Mammary epithelial cell (primary cell): ENCODE results near the gene MMP24.

Experiments
- EZH2 ChIP-seq: IDR thresholded peaks from 2 replicates; pipeline ENCODE4 v1.6.1; 2012; ENCODE audit warnings: low read length, inconsistent platforms, borderline replicate concordance
- TF ChIP-seq, protein P1 (sequence below), 2 donors: IDR thresholded peaks in 1 of 2; conservative IDR thresholded peaks in 1 of 2; 2 replicates each; pipeline ENCODE4 v1.5.1; 2011 to 2012; ENCODE audit warnings: inconsistent platforms in 2 of 2, low read length in 2 of 2, mild to moderate bottlenecking in 2 of 2, control low read depth in 1 of 2, low read depth in 1 of 2; ENCODE audit not compliant: insufficient read depth in 1 of 2; ENCODE audit errors: extremely low read depth in 1 of 2

DNA sequence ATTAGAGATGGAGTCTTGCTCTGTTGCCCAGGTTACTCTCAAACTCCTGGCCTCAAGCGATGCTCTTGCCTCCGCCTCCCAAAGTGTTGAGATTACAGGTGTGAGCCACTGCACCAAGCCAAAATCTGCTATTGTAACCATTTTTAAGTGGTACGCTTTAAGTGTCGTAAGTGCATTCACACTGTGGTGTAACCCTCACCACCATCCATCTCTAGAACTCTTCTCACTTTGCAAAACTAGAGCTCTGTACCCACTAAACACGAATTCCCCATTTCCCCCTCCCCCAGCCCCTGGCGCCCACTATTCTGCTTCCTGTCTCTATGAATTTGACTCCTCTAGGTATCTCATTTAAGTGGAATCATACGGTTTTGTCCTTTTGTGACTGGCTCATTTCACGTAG, 68.6 kb downstream of the MMP24 start:
- TF ChIP-seq, protein P1, sequence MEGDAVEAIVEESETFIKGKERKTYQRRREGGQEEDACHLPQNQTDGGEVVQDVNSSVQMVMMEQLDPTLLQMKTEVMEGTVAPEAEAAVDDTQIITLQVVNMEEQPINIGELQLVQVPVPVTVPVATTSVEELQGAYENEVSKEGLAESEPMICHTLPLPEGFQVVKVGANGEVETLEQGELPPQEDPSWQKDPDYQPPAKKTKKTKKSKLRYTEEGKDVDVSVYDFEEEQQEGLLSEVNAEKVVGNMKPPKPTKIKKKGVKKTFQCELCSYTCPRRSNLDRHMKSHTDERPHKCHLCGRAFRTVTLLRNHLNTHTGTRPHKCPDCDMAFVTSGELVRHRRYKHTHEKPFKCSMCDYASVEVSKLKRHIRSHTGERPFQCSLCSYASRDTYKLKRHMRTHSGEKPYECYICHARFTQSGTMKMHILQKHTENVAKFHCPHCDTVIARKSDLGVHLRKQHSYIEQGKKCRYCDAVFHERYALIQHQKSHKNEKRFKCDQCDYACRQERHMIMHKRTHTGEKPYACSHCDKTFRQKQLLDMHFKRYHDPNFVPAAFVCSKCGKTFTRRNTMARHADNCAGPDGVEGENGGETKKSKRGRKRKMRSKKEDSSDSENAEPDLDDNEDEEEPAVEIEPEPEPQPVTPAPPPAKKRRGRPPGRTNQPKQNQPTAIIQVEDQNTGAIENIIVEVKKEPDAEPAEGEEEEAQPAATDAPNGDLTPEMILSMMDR (conservative IDR thresholded peaks at IDR 0.05 in 1 of 2, IDR thresholded peaks at IDR 0.05 in 1 of 2; ENCODE audit: extremely low read depth in 1 of 2, insufficient read depth in 1 of 2, low read depth in 1 of 2, low read length in 2 of 2), result no peak
- no peak for TF ChIP-seq EZH2
